Endothelial cell of umbilical vein (primary cell): ENCODE data around the gene TGFBR2.

Source experiments
- CTCF ChIP-seq, 2 donors: IDR thresholded peaks; 1 replicate in 1 of 2; 2 replicates in 1 of 2; pipeline ENCODE4 v1.5.1; 2011; ENCODE audit warnings: low read length in 2 of 2, mild to moderate bottlenecking in 2 of 2, moderate library complexity in 2 of 2, control low read depth in 1 of 2, inconsistent platforms in 1 of 2, low read depth in 1 of 2; ENCODE audit not compliant: insufficient read depth in 1 of 2; ENCODE audit errors: extremely low read depth in 1 of 2
- MYC ChIP-seq: IDR thresholded peaks from one replicate; pipeline ENCODE4 v1.6.1; 2011; ENCODE audit warnings: mild to moderate bottlenecking, low read depth, low read length

GRCh38 chr3:30675774-30676173 lies 69.4 kb downstream of the TGFBR2 start:
- no peak for TF ChIP-seq CTCF (IDR thresholded peaks at IDR 0.05; ENCODE audit: extremely low read depth in 1 of 2, insufficient read depth in 1 of 2, low read depth in 1 of 2, low read length in 2 of 2)
- no peak for TF ChIP-seq MYC
